Measurements from ENCODE around the gene CMTM5.

The CMTM5 gene

DNA sequence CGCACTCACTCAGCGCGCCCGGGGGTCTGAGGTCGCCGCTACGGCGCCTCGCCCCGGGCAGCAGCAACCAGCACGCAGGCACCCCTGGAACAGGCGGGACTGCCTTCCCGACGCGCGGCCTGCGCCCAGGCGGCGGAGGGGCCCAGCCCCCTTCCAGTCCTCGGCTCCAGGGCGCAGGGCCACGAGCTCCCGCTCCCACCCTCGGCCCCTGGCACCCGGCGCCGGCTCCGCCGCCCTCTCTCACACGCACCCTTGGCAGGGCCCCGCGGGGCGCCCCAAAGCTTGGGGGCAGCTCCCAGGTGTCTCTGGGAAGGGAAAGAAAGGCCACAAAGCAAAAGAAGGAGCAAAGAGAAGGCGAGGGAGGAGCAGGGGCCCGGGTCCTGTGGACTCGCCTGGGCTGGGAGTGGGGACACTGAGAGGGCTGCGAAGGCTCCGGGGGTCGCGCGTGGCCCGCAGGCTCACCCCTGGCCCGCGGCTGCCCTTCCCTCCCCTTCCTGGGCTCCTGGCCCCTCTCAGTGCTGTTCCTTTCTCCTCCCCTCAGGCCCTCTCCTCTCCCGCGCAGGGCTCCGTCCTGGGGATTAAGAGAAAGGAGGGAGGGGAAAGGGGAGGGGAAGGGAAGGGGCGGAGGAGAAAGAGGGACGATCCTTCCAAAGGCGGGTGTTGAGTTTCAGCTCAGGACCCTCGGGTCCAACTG is 11.0 kb upstream of the CMTM5 start:
- Mint-ChIP-seq H3K36me3 (no peaks in the 10 kb centered on the region), H3K4me1 (peaks cover 4% of the 10 kb centered on the region), H3K9me3 (no peaks in the 10 kb centered on the region), H3K4me3 (no peak overlapping the region), H3K27ac (no peak overlapping the region)
- ATAC-seq, result no peak
- no peak for DNase-seq (ENCODE audit: low spot score in 2 of 2)

DNA sequence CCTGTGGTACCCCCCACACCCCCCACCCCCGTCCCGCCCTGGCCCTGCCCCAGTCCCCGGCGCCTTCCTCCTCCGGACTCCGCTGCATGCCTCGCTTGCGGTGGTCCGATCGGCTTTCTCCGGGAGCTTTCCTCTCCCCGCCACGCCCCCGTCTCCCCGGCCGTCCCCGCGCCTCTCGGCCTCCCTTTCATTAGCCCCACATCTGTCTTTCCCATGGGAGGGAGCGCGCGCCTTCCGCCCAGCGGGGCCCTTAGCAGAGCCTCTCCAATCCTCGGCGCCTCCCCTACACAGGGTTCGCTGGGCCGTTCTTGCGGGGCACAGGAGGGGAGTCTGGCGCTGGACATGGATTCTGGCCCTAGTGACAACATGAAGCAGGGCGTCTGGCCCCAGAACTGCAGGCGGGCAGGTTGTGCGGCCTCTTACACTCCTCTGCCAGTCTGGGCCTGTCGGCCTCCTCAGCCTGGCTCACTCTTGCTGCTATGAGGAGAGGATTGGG is 10.4 kb upstream of the CMTM5 start:
- Mint-ChIP-seq H3K9me3 (no peaks in the 10 kb centered on the region), H3K4me1 (no peaks in the 10 kb centered on the region), H3K36me3 (no peaks in the 10 kb centered on the region), H3K27ac (no peak overlapping the region), H3K4me3 (no peak overlapping the region)
- DNase-seq (ENCODE audit: low spot score in 2 of 2) (no peak), ATAC-seq (no peak)

DNA sequence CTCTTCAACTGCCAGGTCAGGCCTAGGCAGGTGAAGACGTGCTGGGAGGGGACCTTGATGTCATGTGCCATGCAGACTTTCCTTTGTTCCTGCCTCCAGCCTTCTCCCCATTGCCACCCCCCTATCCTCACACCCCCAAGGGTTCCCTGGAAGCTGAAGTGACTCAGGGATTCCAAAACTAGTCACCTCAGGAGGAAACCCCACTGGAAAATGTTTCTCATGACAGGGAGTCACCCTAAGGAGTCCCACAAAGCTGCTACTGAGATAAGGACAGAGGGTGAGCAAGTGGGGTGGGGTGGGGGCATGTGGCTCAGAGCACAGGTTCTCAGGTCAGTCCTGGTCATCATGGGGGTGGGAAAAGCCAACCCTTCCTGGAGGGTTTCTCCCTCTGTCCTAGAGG is 6.6 kb upstream of the CMTM5 start:
- no peak overlapping the region for H3K4me3 Mint-ChIP-seq
- no peak for ATAC-seq
- DNase-seq (ENCODE audit: low spot score in 2 of 2), result no peak
- no peaks in the 10 kb centered on the region for H3K36me3 Mint-ChIP-seq
- no peak overlapping the region for H3K27ac Mint-ChIP-seq
- H3K9me3 Mint-ChIP-seq, result no peaks in the 10 kb centered on the region
- H3K4me1 Mint-ChIP-seq, result no peaks in the 10 kb centered on the region

DNA sequence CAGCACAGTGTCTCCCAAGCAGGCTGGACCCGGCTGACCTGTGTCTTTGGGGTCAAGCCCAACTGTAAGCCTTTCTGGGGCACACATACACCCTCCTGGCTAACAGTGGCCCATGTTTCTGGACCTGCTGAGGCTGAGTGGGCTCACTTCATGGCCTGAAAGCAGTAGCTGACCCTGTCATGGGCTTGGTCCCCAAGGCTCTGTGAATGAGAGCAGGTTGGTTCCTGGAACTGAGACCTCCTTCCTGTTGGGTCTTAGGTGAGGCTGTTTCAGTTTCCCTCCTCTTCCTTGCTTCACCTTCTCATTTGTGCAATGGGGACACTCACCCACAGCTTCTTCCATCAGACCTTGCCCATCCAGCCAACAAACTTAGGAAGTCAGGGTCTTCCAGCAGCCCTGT is 5.0 kb upstream of the CMTM5 start:
- H3K27ac Mint-ChIP-seq, result peak overlapping the region; percentile 9
- ATAC-seq, result no peak
- H3K36me3 Mint-ChIP-seq, result no peaks in the 10 kb centered on the region
- no peaks in the 10 kb centered on the region for H3K9me3 Mint-ChIP-seq
- H3K4me1 Mint-ChIP-seq, result no peaks in the 10 kb centered on the region
- no peak overlapping the region for H3K4me3 Mint-ChIP-seq
- DNase-seq (ENCODE audit: low spot score in 2 of 2), result no peak

DNA sequence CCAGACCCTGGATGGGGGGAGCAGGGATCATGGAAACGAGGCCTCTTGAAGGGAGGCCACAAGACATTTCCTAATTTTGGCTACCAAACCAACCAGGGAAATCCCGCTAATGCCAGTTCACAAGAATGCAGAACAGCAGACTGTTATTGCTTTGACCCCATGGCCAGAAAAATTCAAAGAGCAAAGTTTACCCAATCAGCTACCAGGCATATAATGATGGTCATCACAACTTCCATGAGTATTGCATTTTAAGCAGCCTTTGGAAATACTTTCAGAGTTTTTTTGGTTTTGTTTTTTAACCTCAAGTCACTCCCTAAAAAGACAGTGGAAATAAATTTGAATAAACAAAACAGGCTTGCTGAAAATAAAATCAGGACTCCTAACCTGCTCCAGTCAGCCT is 4.3 kb upstream of the CMTM5 start, which contains the start of gene IL25:
Gene IL25 (plus strand): TSS at position 301 of the 400 bp plus-strand sequence.
- Mint-ChIP-seq H3K4me1 (no peaks in the 10 kb centered on the region), H3K27ac (peak within 1 kb of the TSS; percentile 9), H3K36me3 (no peaks in the 10 kb centered on the region), H3K4me3 (no peak within 1 kb of the TSS), H3K9me3 (no peaks in the 10 kb centered on the region)
- no peak for ATAC-seq
- DNase-seq (ENCODE audit: low spot score in 2 of 2), result no peak

DNA sequence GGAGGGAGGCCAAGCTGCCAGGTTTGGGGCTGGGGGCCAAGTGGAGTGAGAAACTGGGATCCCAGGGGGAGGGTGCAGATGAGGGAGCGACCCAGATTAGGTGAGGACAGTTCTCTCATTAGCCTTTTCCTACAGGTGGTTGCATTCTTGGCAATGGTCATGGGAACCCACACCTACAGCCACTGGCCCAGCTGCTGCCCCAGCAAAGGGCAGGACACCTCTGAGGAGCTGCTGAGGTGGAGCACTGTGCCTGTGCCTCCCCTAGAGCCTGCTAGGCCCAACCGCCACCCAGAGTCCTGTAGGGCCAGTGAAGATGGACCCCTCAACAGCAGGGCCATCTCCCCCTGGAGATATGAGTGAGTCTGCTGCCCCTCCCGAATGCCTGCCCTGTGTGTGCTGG is 3.8 kb upstream of the CMTM5 start:
- Mint-ChIP-seq H3K27ac (no peak overlapping the region), H3K4me1 (no peaks in the 10 kb centered on the region), H3K36me3 (no peaks in the 10 kb centered on the region), H3K9me3 (no peaks in the 10 kb centered on the region), H3K4me3 (no peak overlapping the region)
- ATAC-seq, result no peak
- no peak for DNase-seq (ENCODE audit: low spot score in 2 of 2)

DNA sequence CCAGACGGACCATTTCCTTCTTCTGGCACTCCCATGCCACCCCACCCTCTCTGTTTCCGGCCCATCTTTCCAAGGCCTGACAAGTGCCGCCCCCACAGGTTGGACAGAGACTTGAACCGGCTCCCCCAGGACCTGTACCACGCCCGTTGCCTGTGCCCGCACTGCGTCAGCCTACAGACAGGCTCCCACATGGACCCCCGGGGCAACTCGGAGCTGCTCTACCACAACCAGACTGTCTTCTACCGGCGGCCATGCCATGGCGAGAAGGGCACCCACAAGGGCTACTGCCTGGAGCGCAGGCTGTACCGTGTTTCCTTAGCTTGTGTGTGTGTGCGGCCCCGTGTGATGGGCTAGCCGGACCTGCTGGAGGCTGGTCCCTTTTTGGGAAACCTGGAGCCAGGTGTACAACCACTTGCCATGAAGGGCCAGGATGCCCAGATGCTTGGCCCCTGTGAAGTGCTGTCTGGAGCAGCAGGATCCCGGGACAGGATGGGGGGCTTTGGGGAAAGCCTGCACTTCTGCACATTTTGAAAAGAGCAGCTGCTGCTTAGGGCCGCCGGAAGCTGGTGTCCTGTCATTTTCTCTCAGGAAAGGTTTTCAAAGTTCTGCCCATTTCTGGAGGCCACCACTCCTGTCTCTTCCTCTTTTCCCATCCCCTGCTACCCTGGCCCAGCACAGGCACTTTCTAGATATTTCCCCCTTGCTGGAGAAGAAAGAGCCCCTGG is 1.2 kb upstream of the CMTM5 start:
- H3K36me3 Mint-ChIP-seq, result no peaks in the 10 kb centered on the region
- H3K9me3 Mint-ChIP-seq, result no peaks in the 10 kb centered on the region
- no peak overlapping the region for H3K4me3 Mint-ChIP-seq
- H3K27ac Mint-ChIP-seq, result no peak overlapping the region
- ATAC-seq, result no peak
- no peak for DNase-seq (ENCODE audit: low spot score in 2 of 2)
- H3K4me1 Mint-ChIP-seq, result no peaks in the 10 kb centered on the region

DNA sequence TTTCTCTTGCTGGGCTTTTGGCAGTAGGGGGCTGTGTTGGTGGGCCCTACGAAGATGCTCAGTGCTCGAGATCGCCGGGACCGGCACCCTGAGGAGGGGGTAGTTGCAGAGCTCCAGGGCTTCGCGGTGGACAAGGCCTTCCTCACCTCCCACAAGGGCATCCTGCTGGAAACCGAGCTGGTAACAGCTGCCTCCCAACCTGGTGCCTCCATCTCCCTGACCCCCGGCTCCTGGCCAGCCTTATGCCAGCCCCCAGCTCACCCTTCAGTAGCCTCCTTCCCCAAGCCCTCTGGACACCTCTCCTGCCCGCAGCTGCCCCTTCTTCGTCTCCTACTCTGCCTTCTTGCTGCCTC is 328 bp downstream of the CMTM5 start:
- H3K4me1 Mint-ChIP-seq, result no peaks in the 10 kb centered on the region
- peak overlapping the region; percentile 54 for H3K27ac Mint-ChIP-seq
- no peak overlapping the region for H3K4me3 Mint-ChIP-seq
- ATAC-seq (no peak), DNase-seq (ENCODE audit: low spot score in 2 of 2) (no peak)
- H3K9me3 Mint-ChIP-seq, result no peaks in the 10 kb centered on the region
- H3K36me3 Mint-ChIP-seq, result no peaks in the 10 kb centered on the region

DNA sequence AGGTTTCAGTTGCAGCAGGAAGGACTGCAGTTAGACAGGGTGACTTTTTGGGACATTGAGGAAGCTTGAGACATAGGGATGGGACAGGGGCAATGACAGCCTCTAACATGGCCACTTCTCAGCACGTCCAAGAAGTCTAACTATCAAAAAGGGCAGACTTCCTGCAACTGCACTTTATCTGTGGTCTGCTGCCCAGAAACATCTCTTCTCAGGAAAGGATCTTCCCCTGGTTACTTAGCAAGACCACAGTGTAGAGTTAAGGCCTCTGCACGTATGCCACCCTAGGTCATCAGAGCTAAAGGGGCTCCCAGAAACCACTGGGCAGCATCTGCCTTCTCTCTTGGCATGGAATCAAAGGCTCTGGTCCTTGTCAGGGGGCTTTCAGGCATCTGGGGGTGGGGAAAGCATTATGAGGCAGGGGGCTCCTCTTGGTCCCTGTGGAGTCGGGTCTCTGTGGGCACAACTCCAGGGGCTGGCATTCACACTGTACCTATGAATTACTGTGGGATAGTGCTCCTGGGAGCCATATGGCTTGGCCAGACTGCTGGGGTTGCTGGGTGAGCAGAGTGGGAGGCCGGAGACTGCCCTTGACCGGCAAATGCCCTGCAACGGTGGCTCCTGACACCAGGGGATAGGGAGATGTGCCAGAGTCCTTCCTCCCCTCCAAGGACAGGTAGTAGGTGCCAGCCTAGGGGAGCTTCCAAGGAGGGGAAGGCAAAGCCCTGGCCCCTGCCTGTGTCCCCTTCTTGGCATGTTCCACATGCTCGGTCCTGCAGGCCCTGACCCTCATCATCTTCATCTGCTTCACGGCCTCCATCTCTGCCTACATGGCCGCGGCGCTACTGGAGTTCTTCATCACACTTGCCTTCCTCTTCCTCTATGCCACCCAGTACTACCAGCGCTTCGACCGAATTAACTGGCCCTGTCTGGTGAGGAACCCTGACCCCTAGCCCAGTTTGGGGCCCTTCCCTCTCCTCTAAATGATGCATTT is 1.0 kb downstream of the CMTM5 start:
- Mint-ChIP-seq H3K36me3 (no peaks in the 10 kb centered on the region), H3K9me3 (no peaks in the 10 kb centered on the region), H3K4me3 (no peak overlapping the region), H3K4me1 (no peaks in the 10 kb centered on the region), H3K27ac (peak overlapping the region; percentile 54)
- ATAC-seq, result no peak
- no peak for DNase-seq (ENCODE audit: low spot score in 2 of 2)

DNA sequence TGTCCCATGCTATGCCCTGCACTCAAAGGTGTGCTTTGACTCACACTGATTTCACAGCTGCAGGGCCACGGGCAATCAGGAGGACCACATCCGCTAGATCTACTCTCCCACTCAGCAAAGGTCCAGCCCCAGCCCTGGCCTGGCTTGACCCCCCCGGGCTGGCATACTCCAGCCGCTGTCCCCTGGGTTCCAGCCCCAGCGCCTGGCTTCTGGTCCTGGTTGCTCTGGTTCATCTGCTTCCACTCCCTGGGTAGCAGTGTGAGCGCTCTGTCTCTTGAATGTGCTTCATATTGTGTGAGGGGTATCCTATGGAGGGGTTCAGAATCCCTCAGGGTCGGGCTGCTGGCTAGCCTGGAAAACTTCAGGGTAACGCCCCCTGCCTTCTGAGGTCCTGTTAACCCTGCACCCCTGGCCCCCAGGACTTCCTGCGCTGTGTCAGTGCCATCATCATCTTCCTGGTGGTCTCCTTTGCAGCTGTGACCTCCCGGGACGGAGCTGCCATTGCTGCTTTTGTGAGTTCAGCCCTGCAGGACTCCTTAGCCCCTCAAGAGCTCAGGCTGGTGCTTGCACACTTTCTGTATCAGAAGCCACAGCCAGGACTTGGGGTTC is 1.9 kb downstream of the CMTM5 start:
- H3K27ac Mint-ChIP-seq, result no peak overlapping the region
- no peak overlapping the region for H3K4me3 Mint-ChIP-seq
- DNase-seq (ENCODE audit: low spot score in 2 of 2) (no peak), ATAC-seq (no peak)
- no peaks in the 10 kb centered on the region for H3K36me3 Mint-ChIP-seq
- no peaks in the 10 kb centered on the region for H3K4me1 Mint-ChIP-seq
- no peaks in the 10 kb centered on the region for H3K9me3 Mint-ChIP-seq

DNA sequence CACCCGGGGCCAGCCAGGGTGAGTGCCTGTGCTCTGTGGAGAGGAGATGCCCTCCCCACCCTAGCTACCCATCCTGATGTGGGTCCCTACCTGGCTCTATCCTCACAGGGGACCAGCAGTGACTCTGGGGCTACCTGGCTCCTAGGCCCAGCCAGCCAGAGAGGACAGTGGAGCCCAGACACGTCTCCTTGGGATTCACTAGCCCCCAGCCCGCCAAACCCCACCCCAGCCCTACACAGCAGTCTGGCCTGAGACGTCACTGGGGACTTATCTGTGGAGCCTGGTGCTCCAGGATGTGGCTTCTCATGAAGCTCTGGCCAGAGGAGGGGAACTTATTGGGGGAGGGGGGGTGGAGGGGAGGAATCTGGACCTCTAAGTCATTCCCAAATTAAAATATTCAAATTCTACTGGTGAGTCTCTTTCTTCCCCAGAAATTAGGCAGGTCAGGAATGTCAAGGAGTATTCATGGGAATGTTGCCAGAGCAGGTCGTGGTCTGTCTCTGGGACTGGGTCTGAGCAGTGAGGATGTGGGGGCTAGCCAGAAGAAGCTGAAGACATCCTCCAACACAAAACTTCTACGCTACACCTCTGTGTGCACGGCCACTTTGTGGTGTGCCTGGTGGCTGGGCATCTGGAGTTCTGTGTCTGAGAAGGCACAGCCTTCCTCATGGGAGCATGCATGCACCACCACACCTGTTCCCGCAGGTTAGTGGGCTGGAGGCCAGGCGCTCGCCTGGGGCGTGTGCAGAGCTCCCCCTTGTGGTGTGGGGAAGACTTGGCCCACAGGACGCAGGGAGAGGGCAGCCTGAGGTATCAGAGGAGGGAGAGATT is 2.7 kb downstream of the CMTM5 start:
- peak; percentile 69 for ATAC-seq
- no peaks in the 10 kb centered on the region for H3K4me1 Mint-ChIP-seq
- DNase-seq (ENCODE audit: low spot score in 2 of 2), result peak; percentile 55 to 77
- no peak overlapping the region for H3K4me3 Mint-ChIP-seq
- no peaks in the 10 kb centered on the region for H3K36me3 Mint-ChIP-seq
- no peaks in the 10 kb centered on the region for H3K9me3 Mint-ChIP-seq
- no peak overlapping the region for H3K27ac Mint-ChIP-seq

DNA sequence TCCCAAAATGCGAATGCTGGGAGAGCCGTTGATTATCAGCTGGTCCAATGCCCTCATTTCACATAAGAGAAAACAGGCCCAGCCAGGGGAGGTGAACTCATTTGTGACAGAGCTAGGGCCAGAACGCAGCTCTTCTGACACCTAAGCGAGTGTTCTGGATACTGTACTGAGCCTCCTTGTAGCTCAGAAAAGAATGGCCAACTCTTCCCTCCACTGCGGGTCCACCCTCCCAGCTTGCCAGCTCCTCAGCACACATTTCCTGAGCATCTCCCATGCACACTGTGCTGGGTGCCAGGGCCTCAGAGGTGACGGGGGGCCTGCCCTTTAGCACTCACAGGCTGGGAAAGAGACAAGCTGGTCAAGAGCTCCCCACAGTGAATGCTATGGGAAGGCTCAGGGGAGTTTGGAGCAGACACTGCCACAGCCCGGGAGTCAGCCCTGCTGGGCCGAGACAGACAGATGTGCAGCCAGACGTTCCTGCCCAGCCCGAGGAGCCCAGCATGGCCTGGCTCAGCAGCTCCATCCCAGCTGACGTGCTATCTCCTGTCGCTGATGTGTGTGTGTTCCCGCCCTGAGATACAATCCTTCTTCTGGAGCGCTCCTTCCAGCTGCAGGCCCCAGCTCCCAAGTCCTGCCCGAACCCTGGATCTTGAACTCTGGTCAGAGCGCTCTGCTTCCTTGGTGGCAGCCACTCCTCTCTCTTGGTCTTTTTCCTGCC is 3.5 kb downstream of the CMTM5 start:
- Mint-ChIP-seq H3K4me1 (no peaks in the 10 kb centered on the region), H3K36me3 (no peaks in the 10 kb centered on the region), H3K27ac (no peak overlapping the region), H3K4me3 (no peak overlapping the region), H3K9me3 (no peaks in the 10 kb centered on the region)
- ATAC-seq, result no peak
- DNase-seq (ENCODE audit: low spot score in 2 of 2), result no peak

DNA sequence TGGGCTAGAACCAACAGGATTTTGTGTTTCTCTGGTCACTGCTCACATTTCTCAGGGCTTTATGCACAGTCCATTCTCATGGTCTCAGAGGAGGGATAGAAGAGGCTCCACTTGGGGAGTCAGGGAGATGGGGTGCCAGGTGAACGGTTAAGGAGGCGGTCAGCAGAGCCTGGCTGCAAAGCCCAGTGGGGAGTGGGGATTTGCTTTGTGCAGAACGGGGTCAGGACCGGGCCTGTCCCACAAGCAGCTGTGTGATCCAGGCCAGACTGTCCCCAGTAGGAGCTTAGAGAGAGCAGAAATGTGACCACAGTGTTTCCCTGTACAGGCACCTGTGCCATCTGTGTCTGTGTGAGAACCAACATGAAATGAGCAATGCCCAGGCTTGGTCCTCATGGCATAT is 4.1 kb downstream of the CMTM5 start:
- Mint-ChIP-seq H3K4me3 (no peak overlapping the region), H3K9me3 (no peaks in the 10 kb centered on the region), H3K36me3 (no peaks in the 10 kb centered on the region), H3K27ac (no peak overlapping the region), H3K4me1 (no peaks in the 10 kb centered on the region)
- DNase-seq (ENCODE audit: low spot score in 2 of 2) (no peak), ATAC-seq (no peak)

DNA sequence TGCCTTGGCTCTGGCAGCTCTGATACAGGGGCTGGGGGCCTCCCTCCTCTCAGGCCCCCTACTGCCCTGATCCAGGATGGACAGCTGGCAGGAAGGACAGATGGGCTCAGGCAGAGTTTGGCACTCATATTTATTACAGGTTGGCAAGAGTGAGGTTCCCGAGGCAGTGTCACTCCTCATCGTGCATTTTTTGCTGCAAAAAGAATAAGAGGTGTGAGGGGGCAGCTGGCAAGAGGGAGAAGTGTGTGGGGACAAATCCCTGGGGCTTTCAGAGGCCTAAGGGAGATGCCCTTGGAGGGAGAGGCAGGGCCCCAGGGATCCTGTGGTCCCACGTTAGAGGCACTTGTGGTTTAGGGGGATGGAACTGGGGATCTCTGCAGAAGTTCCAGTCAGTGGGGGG is 5.0 kb downstream of the CMTM5 start:
- no peaks in the 10 kb centered on the region for H3K4me1 Mint-ChIP-seq
- ATAC-seq, result no peak
- peak overlapping the region; percentile 24 for H3K27ac Mint-ChIP-seq
- H3K36me3 Mint-ChIP-seq, result no peaks in the 10 kb centered on the region
- no peaks in the 10 kb centered on the region for H3K9me3 Mint-ChIP-seq
- DNase-seq (ENCODE audit: low spot score in 2 of 2), result no peak
- H3K4me3 Mint-ChIP-seq, result no peak overlapping the region

Data from stimulated activated effector memory CD8-positive, alpha-beta T cell treated with anti-CD3 and anti-CD28 coated beads, Interleukin-12 subunit alpha, Interleukin-12 subunit beta, amount 100 ng/mL, for 72 hours (primary cell).